Inferior parietal cortex (tissue), 1 donor: ENCODE results near the gene ENPP5.

Experiments used
- DNase-seq: peaks from one replicate; pipeline ENCODE4 v3.0.0-alpha.2; 2016; ENCODE audit errors: extremely low spot score

The ENPP5 gene, protein sequence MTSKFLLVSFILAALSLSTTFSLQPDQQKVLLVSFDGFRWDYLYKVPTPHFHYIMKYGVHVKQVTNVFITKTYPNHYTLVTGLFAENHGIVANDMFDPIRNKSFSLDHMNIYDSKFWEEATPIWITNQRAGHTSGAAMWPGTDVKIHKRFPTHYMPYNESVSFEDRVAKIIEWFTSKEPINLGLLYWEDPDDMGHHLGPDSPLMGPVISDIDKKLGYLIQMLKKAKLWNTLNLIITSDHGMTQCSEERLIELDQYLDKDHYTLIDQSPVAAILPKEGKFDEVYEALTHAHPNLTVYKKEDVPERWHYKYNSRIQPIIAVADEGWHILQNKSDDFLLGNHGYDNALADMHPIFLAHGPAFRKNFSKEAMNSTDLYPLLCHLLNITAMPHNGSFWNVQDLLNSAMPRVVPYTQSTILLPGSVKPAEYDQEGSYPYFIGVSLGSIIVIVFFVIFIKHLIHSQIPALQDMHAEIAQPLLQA

DNA sequence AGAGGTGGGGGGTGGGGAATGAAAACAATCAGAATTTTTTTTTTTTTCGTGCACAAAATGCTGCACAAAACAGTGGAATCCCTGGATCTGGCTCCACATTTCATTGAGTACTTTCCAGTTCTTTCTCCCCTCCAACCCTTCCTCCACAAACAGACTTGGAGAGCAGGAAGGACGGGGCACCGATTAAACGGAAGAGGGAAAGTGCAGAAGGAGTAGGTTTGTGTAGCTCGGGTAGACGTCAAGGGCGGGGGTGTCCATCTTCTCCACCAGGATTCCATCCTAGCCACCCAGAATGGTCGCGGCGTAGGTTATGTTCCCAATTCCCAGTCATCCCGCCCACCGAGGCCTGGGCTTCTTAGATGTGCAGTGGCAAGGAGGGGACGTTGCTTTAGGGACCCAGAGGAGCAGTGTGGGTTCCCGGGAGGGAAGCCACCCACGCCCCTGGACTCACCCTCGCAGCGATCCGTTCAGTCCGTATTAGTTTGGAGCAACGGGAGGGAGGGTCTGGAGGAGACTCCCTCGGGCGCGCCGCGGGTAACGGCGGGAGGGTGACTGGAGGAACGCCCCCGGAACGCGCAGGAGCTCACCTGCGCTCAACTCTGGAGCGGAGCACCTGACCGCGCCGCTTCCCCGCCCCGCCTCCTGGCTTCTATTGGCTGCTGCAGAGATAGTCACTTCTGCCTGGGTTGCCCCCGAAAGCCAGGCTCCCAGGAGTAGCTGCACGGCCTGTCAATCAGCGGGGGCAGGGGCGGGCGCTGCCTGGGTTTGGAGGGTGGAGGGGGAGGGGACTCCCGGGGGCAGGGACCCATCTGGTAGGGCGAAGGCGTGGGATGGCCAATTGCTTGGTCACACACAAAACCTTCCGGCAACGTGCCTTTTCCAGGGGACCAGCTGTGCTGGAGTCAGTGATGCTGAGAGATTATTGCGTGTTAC is at the start of gene ENPP5:
Gene ENPP5, minus strand, starts transcription at position 624 of the 933 bp plus-strand sequence. CDS start 2,718 bp downstream, outside the sequence.
- peak; percentile 83 for DNase-seq

DNA sequence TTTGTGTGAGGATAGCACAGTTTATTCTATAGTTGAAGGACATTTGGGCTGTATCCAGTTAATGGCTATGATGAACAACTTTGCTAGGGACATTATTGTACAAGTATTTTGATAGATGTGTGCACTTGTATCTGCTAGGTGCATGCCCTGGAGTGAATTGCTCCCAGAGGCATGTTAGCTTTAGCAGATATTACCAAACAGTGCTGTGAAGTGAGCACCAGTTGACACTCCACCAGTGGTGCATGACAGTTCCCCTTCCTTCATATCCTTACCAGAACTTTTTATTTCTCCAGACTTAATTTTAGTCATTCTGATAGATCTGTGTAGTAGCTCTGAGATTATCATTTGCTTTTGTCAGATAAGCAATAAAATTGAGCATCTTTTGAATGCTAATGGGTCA is 48.9 kb upstream of the ENPP5 start:
- DNase-seq, result no peak

DNA sequence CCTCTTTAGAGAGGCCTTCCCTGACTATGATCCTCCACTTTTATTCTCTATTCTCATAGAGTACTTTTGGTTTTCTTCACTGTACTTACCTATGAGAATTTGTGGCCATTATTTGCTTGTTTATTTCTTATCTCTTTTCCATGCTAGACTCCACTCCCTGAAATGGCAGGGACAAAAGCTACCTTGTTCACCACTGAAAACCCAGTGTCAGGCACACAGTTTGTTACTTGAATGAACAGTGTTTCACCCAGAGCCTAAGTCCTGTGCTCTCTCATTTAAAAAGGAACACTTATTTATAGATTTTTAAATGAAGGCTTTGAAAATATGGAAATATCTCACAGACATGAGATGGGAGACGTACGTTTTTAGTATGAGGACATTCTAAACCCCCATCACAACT is 47.7 kb upstream of the ENPP5 start:
- DNase-seq, result no peak

DNA sequence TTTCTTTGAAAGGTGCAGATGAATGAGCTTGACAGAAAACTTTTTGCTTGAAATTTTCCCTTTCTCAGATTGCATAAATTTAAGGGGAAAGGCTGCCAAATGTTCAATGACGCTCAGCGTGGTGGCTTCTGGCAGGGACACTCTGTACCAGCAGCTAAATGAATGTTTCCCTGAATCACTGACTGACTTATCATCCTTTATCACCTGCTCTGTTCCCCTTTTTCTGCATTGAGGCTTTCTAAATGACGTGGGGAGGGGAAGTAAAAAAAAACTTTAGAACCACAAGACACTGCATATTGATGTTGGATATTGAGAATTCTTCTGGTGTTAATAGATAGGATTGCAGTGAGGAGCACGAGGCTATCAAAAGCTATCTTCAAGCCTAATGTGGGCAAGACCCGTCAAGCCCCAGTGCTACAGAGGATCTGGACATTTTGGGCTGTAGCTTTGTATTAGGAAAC is 46.9 kb upstream of the ENPP5 start:
- DNase-seq, result peak; percentile 78

DNA sequence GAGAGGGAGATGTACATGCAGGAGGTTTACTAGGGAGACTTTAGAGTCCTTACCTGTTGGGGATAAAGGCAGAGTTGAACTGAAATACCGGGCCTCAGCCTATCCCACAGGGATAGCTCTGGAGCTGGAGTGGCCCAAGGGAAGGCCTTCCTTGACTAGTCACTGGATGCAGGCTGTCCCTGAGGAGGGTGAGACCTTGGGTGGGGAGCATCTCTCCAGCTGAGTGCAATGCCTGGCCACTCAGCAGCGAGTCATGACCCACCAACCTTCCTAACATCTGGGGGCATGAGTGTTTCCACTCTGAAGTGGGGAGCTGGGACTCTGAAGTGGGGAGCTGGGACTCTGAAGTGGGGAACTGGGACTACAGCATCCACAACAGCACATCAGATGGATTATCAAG is 46.1 kb upstream of the ENPP5 start:
- no peak for DNase-seq

DNA sequence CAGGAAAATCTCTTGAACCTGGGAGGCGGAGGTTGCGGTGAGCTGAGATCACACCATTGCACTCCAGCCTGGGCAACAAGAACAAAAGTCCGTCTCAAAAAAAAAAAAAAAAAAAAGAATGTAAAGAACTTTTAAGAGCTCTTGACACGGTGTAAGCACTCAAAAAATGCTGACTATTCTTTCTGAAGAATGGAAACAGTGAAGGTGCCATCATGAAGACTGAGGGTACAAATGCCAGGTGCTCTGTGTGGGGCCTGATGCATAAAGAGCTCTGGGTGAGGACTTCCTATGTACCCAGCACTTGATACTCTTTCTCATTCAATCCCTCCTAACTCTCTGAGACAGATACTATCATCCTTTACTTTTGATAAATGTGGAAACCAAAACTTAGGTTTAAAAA is 45.0 kb upstream of the ENPP5 start:
- no peak for DNase-seq

DNA sequence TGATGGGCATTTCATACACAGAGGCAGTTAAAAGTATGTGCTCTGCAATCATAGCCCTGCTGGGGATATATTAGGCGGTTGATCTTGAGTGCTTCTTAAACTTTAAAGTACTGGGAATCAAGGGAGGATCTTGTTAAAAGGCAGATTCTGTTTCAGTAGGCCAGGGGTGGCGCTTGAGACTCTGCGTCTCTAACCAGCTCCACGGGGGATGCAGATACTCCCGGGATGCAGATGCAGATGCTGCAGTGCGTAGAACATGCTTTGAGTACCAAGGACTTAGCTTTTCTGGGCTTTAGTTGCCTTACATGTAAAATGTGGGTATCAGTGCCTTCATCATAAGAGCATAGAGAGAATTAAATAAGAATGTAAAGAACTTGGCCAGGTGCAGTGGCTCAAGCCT is 44.4 kb upstream of the ENPP5 start:
- no peak for DNase-seq

DNA sequence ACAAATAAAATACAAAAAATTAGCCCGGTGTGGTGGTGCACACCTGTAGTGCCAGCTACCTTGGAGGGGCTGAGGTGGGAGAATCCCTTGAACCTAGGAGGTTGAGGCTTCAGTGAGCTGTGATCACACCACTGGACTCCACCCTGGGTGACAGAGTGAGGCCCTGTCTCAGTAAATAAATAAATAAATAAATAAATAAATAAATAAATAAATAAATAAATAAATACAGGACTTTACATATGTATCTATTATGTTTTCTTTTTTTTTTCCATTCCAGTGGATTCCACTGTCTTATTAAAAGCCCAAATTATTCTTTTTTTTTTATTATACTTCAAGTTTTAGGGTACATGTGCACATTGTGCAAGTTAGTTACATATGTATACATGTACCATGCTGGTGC is 41.1 kb upstream of the ENPP5 start:
- DNase-seq, result no peak

DNA sequence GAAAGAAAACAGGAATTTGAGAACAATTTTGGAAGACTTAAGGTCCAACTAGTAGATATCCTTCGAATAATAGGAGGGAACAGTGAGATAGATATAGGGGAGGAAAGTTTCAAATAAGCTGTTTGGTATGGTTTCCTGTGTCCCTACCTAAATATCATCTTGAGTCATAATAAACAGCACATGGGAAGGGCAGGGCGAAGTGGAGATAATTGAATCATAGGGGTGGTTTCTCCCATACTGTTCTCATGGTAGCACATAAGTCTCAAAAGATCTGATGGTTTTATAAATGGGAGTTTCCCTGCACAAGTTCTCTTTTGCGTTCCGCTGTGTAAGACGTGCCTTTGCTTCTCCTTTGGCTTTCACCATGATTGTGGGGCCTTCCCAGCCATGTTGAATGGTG is 39.5 kb upstream of the ENPP5 start:
- no peak for DNase-seq

DNA sequence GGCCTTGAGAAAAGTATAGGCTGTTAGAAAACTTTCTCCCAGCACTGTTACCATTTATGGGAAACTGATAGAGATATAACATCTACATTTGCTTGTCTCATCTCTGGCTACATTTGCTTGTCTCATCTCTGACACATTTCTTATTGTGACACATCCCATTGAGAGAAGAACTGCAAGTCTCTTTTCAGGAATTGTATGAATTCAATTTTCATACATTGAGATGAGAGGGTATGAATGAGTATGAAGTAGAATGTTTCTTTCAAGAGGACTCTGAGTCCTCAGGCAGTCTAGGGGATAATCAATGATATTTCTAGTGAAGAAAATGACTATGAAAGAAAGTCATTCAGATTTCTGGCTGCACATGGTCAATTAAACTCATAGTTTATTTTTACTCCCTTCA is 37.5 kb upstream of the ENPP5 start:
- DNase-seq, result no peak

DNA sequence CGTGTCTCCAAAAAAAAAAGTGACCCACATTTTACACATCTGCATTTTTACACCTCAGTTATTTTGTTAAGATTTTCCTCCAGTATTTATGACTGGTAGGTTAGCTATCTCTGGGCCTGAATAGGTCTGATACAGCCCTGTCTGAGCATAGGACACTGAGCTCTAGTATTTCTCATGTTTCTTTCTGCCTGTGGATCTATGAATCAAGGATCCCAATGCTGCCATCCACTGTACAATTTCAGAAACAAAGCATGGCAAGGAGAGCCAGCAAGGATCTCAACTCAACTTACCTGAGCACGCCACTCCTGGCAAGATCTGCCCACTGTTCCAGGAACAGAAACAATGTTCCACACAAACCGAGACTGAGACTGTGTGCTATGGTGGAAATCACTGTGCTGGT is 36.4 kb upstream of the ENPP5 start:
- DNase-seq, result no peak

DNA sequence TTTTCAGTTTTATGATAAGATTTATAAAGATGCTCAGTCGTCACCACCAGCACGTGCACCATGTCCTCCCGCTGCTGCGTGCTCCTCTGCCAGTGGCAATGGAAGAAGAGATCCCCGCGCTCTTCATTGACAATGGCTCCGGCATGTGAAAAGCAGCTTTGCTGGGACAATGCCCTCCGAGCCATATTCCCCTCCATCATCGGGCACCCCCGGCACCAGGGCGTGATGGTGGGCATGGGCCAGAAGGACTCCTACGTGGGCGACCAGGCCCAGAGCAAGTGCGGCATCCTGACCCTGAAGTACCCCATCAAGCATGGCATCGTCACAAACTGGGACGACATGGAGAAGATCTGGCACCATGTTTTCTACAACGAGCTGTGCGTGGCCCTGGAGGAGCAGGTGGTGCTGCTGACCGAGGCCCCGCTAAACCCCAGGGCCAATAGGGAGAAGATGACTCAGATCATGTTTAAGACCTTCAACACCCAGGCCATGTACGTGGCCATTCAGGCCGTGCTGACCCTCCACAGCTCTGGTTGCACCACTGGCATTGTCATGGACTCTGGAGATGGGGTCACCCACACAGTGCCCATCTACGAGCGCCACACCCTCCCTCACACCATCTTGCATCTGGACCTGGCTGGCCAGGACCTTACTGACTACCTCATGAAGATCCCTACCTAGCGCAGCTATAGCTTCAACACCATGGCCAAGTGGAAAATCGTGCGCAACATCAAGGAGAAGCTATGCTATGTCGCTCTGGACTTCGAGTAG is 34.3 kb upstream of the ENPP5 start:
- DNase-seq, result no peak

DNA sequence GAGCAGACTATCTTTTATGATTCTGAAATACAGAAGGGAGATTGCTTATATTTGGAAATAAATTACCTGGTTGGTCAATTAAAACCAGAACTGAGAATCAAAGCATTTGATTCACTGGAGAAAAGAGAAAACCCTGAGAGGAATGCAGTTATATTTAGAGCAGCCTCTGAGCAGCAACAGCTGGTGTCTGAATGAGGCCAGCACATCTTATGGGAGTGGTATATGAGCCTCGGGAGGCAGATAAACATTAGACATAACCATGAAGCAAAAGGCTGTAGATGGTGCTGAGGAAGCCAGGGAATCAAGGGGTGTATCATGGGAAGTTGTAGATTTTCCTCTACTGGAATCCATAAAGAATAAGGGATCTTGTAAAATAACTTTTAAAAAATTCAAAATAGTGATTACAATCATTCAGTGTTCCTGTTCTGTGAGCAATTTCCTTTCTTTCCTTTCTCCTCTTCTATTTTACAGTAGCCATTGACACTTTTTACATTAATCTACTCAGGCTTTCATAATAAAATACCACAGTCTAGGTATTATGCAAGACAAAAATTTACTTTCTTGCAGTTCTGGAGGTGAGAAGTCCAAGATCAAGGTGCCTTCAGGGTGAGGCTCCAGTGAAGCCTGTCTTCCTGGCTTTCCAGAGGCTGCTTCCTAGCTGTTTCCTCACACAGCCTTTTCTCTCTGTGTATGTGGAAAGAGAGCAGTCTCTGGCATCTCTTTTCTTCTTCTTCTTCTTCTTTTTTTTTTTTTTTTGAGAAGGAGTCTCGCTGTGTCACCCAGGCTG is 32.8 kb upstream of the ENPP5 start:
- no peak for DNase-seq

DNA sequence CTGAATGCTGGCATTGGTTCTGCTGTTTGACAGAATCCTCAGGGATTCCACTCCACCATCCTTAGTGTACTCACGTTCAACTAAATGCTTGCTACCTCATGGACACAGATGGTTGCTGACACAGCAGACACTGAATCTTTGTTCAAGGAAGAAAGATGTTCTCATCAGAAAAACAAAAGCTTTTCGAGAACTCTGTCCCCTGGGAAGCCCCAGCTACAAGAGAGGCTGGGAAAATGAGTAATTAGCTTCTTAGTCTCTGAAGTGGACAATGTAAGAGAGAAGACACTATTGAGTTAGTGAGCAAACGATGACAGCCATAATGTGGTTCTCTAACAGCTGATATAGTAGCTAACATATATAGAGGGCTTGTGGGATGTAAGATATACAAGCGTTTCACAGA is 30.9 kb upstream of the ENPP5 start:
- DNase-seq, result no peak

DNA sequence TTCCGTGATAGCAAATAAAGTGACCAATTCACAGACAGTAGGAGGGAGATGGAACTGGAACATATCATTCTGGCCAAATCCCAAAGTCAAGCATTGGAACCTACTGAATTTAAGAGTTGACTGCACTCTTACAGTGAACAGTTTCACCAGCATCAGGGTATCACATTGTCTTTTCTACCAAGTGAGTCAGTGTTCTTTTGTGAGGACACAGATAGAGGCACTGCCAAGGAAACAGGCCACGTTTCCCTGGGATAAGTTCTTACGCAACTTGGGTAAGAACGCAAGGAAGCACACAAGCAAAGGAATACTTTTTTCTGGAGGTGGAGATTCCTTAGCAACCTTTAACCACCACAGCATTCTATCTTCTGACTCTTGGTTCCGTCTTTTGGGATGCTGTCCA is 28.6 kb upstream of the ENPP5 start:
- no peak for DNase-seq

DNA sequence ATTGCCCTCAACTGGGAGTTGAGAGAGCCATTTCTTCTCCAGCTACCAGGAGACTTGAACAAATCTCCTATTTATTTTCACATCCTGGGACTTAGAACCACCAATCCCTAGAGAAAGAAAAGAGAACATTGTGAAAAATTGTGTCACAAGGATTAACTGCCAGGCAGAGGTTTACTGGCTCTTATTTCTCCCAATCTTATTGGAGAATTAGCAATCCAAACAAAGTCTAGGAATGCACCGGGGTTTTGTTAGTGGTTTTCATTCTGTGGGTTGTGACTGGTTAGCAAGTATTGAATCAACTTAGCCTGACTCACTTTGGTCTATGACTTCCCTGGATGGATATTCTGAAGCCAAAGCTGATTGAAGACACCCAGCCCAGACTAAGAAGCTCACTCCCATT is 21.2 kb upstream of the ENPP5 start:
- DNase-seq, result no peak

DNA sequence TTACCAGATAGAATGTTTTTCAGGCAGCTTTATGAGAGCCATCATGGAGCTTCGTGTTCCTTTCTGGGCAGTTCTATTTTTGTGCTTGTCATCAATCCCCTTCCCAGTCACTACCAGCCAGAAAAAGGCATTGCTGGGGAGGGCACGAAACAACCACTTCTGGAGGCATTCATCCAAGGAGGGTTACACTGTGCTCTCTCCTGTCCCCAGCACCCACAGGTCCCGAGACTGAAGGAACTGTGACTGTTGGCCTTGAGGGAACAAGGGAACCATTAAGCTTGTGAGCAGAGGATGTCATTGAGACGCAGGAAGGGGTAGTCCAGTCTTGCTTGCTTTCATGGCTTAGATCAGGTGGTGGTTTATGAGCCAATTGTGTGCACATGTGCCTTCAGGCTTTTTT is 20.1 kb upstream of the ENPP5 start:
- no peak for DNase-seq

DNA sequence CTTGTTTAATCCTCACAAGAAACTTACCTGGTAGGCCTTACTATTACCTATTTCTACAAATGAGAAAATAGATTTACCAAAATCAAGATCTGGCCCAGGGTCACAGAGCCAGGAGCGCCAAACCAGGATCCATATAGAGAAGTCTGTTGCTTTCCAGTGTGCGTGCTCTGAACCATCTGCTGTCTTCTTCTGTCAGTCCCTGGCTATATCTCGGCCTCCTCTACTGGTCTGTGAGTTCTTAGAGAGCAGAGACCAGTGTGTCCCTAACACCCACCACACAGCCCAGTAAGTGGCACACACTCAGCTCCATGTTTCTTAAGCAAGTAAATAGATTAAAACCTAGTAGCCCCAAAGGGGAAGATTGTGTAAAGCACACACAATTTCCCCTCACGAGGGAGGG is 18.9 kb upstream of the ENPP5 start:
- no peak for DNase-seq

DNA sequence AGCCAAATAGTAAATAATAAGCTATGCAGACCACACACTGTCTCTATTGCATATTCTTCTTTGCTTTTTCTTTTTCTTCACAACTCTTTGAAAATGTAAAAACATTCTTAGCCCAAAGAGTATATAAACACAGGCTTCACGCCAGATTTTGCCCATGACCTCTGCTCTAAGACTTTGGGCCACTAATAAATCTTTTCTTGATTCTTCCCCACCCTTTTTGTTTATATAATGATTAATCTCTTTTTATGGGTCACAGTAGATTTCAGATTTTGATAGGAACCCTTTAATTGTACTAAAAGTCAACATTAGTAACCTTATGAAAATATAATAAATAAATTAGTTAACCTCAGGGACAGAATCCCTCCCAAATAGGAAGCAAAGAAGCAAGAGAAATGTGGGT is 15.8 kb upstream of the ENPP5 start:
- no peak for DNase-seq

DNA sequence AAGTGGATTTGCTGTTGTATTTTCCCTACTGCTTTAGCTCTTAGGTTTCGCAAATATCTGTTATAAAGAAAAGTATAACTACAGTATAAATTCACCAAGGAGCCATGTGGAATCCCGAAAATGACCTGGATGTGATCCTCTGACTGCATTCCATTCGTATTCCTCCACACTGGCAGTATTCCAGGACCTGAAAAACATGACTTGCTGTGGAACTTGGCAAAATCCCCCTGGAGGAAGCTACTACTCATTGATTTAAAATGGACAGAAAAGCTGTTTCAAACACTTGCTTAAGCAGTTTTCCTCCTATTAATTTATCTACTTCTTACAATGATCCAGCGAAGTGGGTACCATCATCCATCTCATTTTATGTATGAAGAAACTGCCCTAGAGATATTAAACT is 13.3 kb upstream of the ENPP5 start:
- DNase-seq, result no peak

DNA sequence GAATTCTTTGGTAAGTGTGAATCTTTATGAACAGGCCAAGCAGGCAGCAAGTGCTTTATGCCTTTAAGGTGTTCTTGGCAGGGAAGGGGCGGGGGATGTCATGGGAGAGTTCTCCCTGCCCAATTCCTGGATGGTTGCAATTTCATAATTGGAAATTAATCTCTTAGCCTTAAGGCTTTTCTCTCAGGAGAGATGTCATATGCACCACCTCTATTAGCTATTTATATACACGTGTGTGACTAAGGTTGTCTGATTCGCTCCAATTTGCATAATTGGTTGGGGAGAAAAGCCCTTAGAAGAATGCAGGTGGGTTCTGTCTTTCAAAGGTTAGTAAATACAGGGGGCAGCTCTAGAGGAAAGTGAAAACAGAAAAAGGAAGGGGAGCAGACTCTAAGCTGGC is 5.2 kb upstream of the ENPP5 start:
- DNase-seq, result no peak
